OCI-LY3 (cell line): ENCODE results near the gene LINC00632.

ENCODE experiments used
- EZH2phosphoT487 ChIP-seq: fragments of 200-600 bp; shearing (Covaris generic); IDR thresholded peaks from 2 replicates; pipeline ENCODE4 v1.6.1; 2018; ENCODE audit warnings: antibody characterized with exemption, mixed run types, low read depth
- TF ChIP-seq, protein P1 (sequence below): fragments of 200-600, 300-600 bp; sonication (generic); IDR thresholded peaks from 2 replicates; pipeline ENCODE4 v1.5.1; 2014; ENCODE audit warnings: antibody characterized with exemption, low read length, low read depth

- TF ChIP-seq, protein P1, sequence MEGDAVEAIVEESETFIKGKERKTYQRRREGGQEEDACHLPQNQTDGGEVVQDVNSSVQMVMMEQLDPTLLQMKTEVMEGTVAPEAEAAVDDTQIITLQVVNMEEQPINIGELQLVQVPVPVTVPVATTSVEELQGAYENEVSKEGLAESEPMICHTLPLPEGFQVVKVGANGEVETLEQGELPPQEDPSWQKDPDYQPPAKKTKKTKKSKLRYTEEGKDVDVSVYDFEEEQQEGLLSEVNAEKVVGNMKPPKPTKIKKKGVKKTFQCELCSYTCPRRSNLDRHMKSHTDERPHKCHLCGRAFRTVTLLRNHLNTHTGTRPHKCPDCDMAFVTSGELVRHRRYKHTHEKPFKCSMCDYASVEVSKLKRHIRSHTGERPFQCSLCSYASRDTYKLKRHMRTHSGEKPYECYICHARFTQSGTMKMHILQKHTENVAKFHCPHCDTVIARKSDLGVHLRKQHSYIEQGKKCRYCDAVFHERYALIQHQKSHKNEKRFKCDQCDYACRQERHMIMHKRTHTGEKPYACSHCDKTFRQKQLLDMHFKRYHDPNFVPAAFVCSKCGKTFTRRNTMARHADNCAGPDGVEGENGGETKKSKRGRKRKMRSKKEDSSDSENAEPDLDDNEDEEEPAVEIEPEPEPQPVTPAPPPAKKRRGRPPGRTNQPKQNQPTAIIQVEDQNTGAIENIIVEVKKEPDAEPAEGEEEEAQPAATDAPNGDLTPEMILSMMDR = no peak
- no peak for TF ChIP-seq EZH2phosphoT487
Measured at GRCh38 chrX:140776320-140776719, 66.8 kb downstream of the LINC00632 start.
